Neuronal stem cell (in vitro differentiated cells): ENCODE data around the gene KRABD2. TPM values are rescaled to one million over a fixed set of nuclear protein-coding genes. Genes with fewer than 3 reads are reported as not detected.

ENCODE experiments used
- DNase-seq: peaks from one replicate; pipeline ENCODE4 v3.0.0-alpha.2; 2013; ENCODE audit warnings: low spot score
- H2AFZ ChIP-seq: one replicate; pipeline ENCODE4 v1.6.1; 2013; ENCODE audit warnings: mild to moderate bottlenecking, low read length, inconsistent platforms
- H2AK5ac ChIP-seq: 2 replicates; pipeline ENCODE4 v1.6.1; 2013; ENCODE audit warnings: low read depth, mild to moderate bottlenecking, inconsistent platforms, low read length, moderate library complexity, mixed read lengths
- H2BK120ac ChIP-seq: 2 replicates; pipeline ENCODE4 v1.6.1; 2013; ENCODE audit warnings: low read depth, mild to moderate bottlenecking, inconsistent platforms, low read length, moderate library complexity, mixed read lengths
- H2BK12ac ChIP-seq: one replicate; pipeline ENCODE4 v1.6.1; 2013; ENCODE audit warnings: low read length, inconsistent platforms
- H2BK15ac ChIP-seq: 2 replicates; pipeline ENCODE4 v1.6.1; 2013; ENCODE audit warnings: mild to moderate bottlenecking, low read length, inconsistent platforms, mixed read lengths
- H2BK5ac ChIP-seq: one replicate; pipeline ENCODE4 v1.6.1; 2013; ENCODE audit warnings: inconsistent platforms, mild to moderate bottlenecking, low read length, moderate library complexity
- H3K14ac ChIP-seq: one replicate; pipeline ENCODE4 v1.6.1; 2013; ENCODE audit warnings: low read length, inconsistent platforms
- H3K18ac ChIP-seq: 2 replicates; pipeline ENCODE4 v1.6.1; 2013; ENCODE audit warnings: low read length, inconsistent platforms
- H3K23ac ChIP-seq: 2 replicates; pipeline ENCODE4 v1.6.1; 2013; ENCODE audit warnings: low read depth, mild to moderate bottlenecking, mixed read lengths, low read length, inconsistent platforms; ENCODE audit not compliant: poor library complexity
- H3K27ac ChIP-seq: replicated peaks from 3 replicates; pipeline ENCODE4 v1.5.1; 2013; ENCODE audit warnings: low read length, inconsistent platforms
- H3K27me3 ChIP-seq, 3 experiments: 2 replicates each; pipeline ENCODE4 v1.6.1; 2013; ENCODE audit warnings: low read length in 3 of 3, mild to moderate bottlenecking in 2 of 3, inconsistent platforms in 1 of 3, low read depth in 1 of 3, mixed read lengths in 1 of 3, moderate library complexity in 1 of 3; ENCODE audit not compliant: control insufficient read depth in 3 of 3, insufficient read depth in 3 of 3
- H3K36me3 ChIP-seq, 2 donors: replicated peaks in 1 of 2; 2 replicates each; pipeline ENCODE4 v1.6.1; 2013; ENCODE audit warnings: low read length in 2 of 2; ENCODE audit not compliant: control insufficient read depth in 2 of 2, insufficient read depth in 2 of 2
- H3K4ac ChIP-seq: 2 replicates; pipeline ENCODE4 v1.6.1; 2013; ENCODE audit warnings: inconsistent platforms, mild to moderate bottlenecking, low read length, moderate library complexity
- H3K4me1 ChIP-seq, 2 donors: 1 replicate in 1 of 2; 2 replicates in 1 of 2; pipeline ENCODE4 v1.6.1; 2013; ENCODE audit warnings: low read length in 2 of 2, low read depth in 1 of 2; ENCODE audit not compliant: control insufficient read depth in 2 of 2, insufficient read depth in 1 of 2
- H3K4me2 ChIP-seq: one replicate; pipeline ENCODE4 v1.6.1; 2013; ENCODE audit warnings: mild to moderate bottlenecking, low read length, inconsistent platforms; ENCODE audit not compliant: insufficient read depth, poor library complexity, severe bottlenecking
- H3K4me3 ChIP-seq, 2 donors: 2 replicates each; pipeline ENCODE4 v1.5.1; 2013; ENCODE audit warnings: low read length in 2 of 2, mild to moderate bottlenecking in 2 of 2, inconsistent platforms in 1 of 2, moderate library complexity in 1 of 2
- H3K79me1 ChIP-seq: one replicate; pipeline ENCODE4 v1.6.1; 2013; ENCODE audit warnings: low read depth, mild to moderate bottlenecking, inconsistent platforms, low read length, moderate library complexity
- H3K9ac ChIP-seq: one replicate; pipeline ENCODE4 v1.6.1; 2013; ENCODE audit warnings: mild to moderate bottlenecking, low read depth, low read length, inconsistent platforms; ENCODE audit not compliant: poor library complexity
- H3K9me3 ChIP-seq, 2 donors: replicated peaks in 1 of 2; 2 replicates each; pipeline versions ENCODE3 to v1.6.1; 2013; ENCODE audit warnings: low read length in 2 of 2, mild to moderate bottlenecking in 2 of 2, inconsistent platforms in 1 of 2, low read depth in 1 of 2, mixed read lengths in 1 of 2, moderate library complexity in 1 of 2; ENCODE audit not compliant: control insufficient read depth in 2 of 2, insufficient read depth in 1 of 2
- H4K8ac ChIP-seq: one replicate; pipeline ENCODE4 v1.6.1; 2013; ENCODE audit warnings: low read depth, mild to moderate bottlenecking, inconsistent platforms, low read length, moderate library complexity
- H4K91ac ChIP-seq: one replicate; pipeline ENCODE4 v1.6.1; 2013; ENCODE audit warnings: low read length, low read depth, mild to moderate bottlenecking, inconsistent platforms; ENCODE audit not compliant: poor library complexity
- WGBS, 2 donors: extraction: QIAGEN DNeasy Blood & Tissue Kit; methylation state at CpG; one replicate each; pipeline ENCODE4 v1.1.7; 2013; ENCODE audit warnings: missing lambda C conversion rate in 2 of 2, mixed read lengths in 1 of 2; ENCODE audit not compliant: insufficient read length in 2 of 2, insufficient replicate concordance in 1 of 2; ENCODE audit errors: extremely low coverage in 2 of 2; 5-methylcytosine and 5-hydroxymethylcytosine counted together
- small RNA-seq: library from polyadenylated mRNA; stranded (forward); fragments of <200 nt; extraction: miRNeasy Mini kit (QIAGEN cat#:217004); gene quantifications from one replicate; pipeline ENCODE3, GENCODE V24; 2013; ENCODE audit not compliant: insufficient read depth

KRABD2 gene

GRCh38 chr17:8332688-8333087, 43.8 kb downstream of the KRABD2 start:
- H2BK15ac ChIP-seq = no peak overlapping the region
- H3K4me3 ChIP-seq = no peak overlapping the region
- H4K91ac ChIP-seq = no peak overlapping the region
- H4K8ac ChIP-seq = no peak overlapping the region
- no peak overlapping the region for H3K4ac ChIP-seq
- no peaks in the 10 kb centered on the region for H3K79me1 ChIP-seq
- H3K36me3 ChIP-seq = no peaks in the 10 kb centered on the region
- no peaks in the 10 kb centered on the region for H3K9me3 ChIP-seq
- no peak overlapping the region for H2BK120ac ChIP-seq
- no peak overlapping the region for H2AFZ ChIP-seq
- DNase-seq = no peak
- H3K9ac ChIP-seq = no peak overlapping the region
- H3K14ac ChIP-seq = no peak overlapping the region
- H3K18ac ChIP-seq = no peak overlapping the region
- H3K27me3 ChIP-seq = peaks cover 0 to 16% (median 0%) of the 10 kb centered on the region in 3 experiments
- H3K27ac ChIP-seq = no peak overlapping the region
- no peak overlapping the region for H3K23ac ChIP-seq
- H2BK12ac ChIP-seq = no peak overlapping the region
- no peak overlapping the region for H2BK5ac ChIP-seq
- peaks cover 3 to 4% of the 10 kb centered on the region in 2 donors for H3K4me1 ChIP-seq
- no peak overlapping the region for H2AK5ac ChIP-seq
- WGBS, 2 donors = no CpG with 5 or more reads among the region's 5 CpGs
- H3K4me2 ChIP-seq = no peak overlapping the region

DNA sequence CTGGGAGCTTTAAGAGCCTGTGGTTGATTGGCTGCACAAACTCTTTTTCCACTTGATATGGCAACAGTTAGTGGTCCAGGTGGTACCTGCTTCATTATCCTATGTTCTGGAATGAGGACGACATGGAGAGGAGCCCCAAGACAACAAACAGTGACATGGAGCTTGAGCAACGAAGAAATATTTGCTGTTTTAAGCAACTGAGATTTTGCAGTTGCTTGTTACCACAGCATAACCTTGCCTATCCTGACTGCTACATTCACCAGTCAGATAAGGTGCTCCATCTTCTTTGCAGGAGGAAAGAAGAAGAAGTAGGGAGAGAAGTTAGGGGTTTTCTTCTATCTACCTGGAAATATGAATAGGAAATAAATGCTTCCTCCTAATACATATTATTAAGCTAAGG, 44.4 kb downstream of the KRABD2 start:
- Histone ChIP-seq H3K4me2 (no peak overlapping the region), H2BK5ac (no peak overlapping the region), H2AK5ac (no peak overlapping the region), H4K91ac (no peak overlapping the region), H3K14ac (no peak overlapping the region), H3K4me3 (no peak overlapping the region), H2BK120ac (no peak overlapping the region), H3K9me3 (no peaks in the 10 kb centered on the region), H3K36me3 (no peaks in the 10 kb centered on the region), H4K8ac (no peak overlapping the region), H3K9ac (no peak overlapping the region), H2BK15ac (no peak overlapping the region), H3K18ac (no peak overlapping the region), H3K4ac (no peak overlapping the region), H2BK12ac (no peak overlapping the region), H3K23ac (no peak overlapping the region), H3K79me1 (no peaks in the 10 kb centered on the region), H2AFZ (no peak overlapping the region), H3K4me1 (peaks cover 2 to 3% of the 10 kb centered on the region in 2 donors), H3K27me3 (peaks cover 0 to 21% (median 4%) of the 10 kb centered on the region in 3 experiments), H3K27ac (no peak overlapping the region)
- WGBS, 2 donors = no CpG with 5 or more reads among the region's 2 CpGs
- no peak for DNase-seq

DNA sequence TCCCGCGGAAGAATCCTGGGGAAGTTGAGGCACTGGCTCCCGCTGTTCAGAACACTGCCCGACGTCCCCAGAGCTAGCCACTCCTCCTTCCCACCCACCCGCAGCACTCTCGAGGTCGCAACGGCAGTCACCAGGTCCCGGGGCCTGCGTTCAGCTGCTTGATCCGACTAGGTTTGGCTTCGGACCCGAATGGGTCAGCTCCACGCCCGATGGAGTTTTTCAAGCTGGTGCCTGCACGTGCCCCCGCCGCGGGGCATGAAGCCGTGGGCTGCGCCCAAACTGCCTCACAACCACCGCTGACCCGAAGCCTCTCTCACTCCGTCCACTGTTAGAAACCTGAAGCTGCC, 49.2 kb downstream of the KRABD2 start:
- WGBS, 2 donors = no CpG with 5 or more reads among the region's 25 CpGs
- H3K27me3 ChIP-seq = peaks cover 0 to 49% (median 21%) of the 10 kb centered on the region in 3 experiments
- peak overlapping the region; percentile 97 for H3K18ac ChIP-seq
- H3K4ac ChIP-seq = peak overlapping the region; percentile 38
- peak overlapping the region; percentile 51 for H2AK5ac ChIP-seq
- H3K9ac ChIP-seq = peak overlapping the region; percentile 90
- no peak overlapping the region for H4K91ac ChIP-seq
- no peaks in the 10 kb centered on the region for H3K36me3 ChIP-seq
- H3K9me3 ChIP-seq = peaks cover 0 to 3% of the 10 kb centered on the region in 2 donors
- no peak overlapping the region for H3K27ac ChIP-seq
- no peak for DNase-seq
- H2BK5ac ChIP-seq = no peak overlapping the region
- H2BK15ac ChIP-seq = peak overlapping the region; percentile 71
- H2AFZ ChIP-seq = peak overlapping the region; percentile 97
- H2BK12ac ChIP-seq = no peak overlapping the region
- peaks cover 0 to 4% of the 10 kb centered on the region in 2 donors for H3K4me1 ChIP-seq
- H2BK120ac ChIP-seq = peak overlapping the region; percentile 10
- H4K8ac ChIP-seq = no peak overlapping the region
- H3K4me3 ChIP-seq = peak overlapping the region; percentile 49 to 69
- peak overlapping the region; percentile 72 for H3K4me2 ChIP-seq
- H3K14ac ChIP-seq = peak overlapping the region; percentile 25
- peak overlapping the region; percentile 8 for H3K23ac ChIP-seq
- H3K79me1 ChIP-seq = no peaks in the 10 kb centered on the region

Small RNAs within 50 kb of the gene (small RNA-seq; reads per million reads assigned to genes)
- gene RF00265 = not detected
